HG03469 (cell line): ENCODE results near the gene NRXN3.

Experiments
- ATAC-seq: cut with Tn5 transposase; IDR thresholded peaks from one replicate; pipeline ENCODE4 v1.9.1; 2021; ENCODE audit warnings: mild to moderate bottlenecking, moderate library complexity, moderate number of reproducible peaks; ENCODE audit not compliant: unreplicated experiment

The NRXN3 gene

DNA sequence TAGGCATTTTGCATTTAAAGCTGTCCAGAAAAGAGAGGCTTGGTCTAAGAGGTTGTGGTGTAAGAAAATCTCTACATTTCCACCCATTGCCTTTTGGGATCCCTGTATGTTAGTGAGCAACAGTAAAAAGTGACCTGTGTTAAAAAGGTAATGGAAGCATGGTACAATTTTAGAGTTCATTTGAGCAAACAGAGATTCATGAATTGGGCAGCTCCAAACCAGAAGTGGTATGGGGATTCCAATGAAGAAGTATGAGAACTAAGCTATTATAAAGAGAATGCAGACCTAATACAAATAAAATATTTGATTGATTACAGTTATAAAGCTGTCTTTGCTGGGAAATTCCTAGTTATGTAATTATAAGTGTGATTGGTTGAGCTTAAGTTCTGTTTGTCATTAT, 1134.1 kb downstream of the NRXN3 start:
- ATAC-seq, result no peak

DNA sequence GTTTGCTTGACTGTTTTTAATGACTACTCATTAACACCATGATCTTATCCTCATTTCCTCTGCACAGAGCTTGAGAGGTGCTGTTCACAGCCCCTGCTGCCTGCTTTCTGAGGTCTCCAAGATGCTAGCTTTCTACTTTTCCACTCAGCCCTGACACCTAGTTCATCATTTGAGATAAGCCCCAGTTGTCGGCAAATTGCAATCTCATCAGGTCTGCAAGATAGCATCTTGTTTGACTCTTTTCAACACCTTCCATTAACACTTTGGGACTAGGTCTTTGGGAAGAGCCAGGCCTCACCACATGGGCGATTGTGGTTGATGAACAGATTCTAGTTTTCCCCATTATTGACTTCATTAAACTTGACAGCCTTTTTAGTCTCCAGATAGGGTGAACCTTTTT, 1136.4 kb downstream of the NRXN3 start:
- no peak for ATAC-seq

DNA sequence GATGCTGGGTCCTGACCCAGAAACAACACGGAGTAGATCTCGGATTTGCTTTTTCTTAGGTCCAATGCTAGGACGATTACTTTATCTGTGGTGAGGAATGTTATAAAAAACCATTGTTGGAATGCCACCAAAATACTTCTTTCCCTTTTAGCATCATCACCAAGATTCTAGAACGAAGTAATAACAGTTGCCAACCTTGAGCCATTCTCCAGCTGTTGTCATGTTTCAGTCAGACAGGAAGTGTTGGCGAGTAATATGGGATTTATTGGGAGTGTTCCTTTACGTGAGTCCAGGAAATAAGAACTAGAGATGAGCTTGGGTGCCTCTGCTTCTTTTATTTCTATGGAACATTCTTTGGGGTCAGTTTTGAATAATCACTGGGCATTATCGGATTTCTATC, 1148.2 kb downstream of the NRXN3 start:
- ATAC-seq, result no peak

DNA sequence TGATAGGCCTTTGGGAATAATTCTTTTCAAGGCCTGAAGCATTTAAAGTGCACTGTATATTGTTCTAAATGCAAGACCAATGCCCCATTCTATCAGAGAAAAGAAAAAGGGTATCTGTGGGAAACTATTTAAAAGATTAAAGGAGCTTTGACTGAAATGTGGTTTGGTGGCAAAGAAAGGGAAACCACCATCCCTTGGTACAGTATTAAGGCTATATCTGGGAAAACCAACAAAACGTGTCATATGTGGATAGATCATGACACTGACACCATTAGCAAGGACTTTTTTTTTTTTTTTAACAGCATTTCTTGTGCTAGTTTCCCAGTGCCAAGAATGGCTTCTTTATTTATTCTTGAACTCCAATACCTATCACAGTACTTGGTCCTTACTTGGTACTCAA, 1150.4 kb downstream of the NRXN3 start:
- no peak for ATAC-seq

DNA sequence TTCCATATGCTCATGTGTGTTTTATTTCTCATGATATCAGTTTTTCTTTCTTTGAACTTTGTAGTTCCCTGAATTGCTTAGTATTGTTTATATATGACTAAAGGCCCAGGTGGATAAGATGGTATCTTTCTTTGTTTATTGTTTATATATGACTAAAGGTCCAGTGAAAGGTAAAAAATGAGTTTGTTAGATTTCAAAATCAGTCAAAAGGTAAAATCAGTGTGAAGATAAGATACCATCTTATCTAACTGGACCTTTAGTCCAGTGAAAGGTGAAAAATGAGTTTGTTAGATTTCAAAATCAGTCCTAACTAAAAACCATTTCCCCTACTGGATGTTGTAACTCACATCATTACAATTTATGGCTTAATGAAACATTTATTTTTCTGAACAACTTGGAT, 1150.9 kb downstream of the NRXN3 start:
- ATAC-seq, result no peak

DNA sequence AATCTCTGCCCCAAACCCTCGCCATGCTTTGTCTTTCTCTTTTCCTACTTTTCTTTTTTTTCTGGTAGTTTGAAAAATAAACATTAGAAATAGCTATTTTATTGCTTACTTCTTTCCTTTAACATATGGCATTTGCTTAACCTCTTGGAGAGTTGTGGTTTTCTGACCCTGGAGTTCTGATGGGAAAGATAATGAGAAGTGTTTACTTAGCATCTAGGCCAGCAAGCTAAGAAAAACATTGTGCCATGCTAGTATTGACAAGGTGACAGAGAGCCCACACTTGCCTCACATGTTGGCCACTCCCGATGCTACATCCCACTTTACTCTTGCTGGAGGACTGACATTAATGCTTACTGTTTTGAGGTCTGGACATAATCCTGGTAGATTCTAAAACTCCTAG, 1154.9 kb downstream of the NRXN3 start:
- ATAC-seq, result no peak

DNA sequence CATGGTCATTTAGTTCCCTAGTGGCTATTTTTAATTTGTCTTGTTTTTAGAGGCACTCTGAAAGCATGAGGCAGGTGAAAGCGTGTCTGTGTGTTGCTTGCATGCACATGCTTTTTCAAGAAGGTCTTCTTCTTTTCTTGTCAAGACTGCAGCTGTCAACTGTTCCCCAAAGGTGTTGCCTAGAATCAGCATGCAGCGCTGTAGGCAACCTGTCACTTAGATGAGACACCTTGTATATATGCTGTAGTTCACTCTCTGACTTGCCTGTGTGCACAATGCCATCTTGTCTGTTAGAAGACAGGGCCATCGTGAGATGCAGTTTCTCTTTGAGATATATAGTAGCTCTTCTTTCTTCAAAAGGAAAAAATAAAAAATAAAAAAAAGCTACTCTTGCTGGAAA, 1155.4 kb downstream of the NRXN3 start:
- no peak for ATAC-seq

DNA sequence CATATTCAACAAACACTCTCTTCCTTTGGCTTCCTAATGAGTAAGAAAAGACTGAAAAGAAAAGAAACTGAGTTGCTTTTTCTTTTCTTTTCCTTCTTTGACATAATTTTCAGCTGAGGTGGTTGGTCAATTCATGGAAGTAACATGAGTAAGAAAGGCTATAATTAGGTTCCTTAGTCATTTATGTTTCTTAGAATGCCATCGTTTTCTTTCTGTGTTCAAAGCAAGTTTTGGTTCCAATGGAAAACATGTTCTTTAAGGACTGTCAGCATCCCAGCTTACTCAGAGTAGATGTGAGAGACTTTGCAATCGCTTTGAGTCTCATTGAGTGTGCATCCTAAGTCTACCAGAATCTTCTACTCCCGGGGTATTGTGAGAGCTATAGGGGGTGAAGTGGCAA, 1158.7 kb downstream of the NRXN3 start:
- no peak for ATAC-seq

DNA sequence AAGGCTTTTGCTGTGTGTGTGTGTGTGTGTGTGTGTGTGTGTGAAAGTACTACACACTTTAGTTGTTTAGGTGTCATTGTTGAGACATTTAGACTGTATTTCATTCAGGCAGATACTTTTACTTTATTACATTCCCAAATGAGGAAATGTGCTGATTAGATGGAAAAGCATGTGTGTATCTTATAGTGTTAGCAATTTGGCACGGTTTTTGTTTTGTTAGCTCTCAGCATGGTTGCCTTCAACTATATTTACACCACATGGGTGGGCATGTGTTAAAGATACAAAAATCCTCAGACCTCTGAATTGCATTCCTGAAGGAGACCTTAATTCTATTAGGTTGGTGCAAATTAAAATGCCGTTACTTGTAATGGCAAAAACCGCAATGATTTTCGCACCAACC, 1161.7 kb downstream of the NRXN3 start:
- ATAC-seq, result no peak

DNA sequence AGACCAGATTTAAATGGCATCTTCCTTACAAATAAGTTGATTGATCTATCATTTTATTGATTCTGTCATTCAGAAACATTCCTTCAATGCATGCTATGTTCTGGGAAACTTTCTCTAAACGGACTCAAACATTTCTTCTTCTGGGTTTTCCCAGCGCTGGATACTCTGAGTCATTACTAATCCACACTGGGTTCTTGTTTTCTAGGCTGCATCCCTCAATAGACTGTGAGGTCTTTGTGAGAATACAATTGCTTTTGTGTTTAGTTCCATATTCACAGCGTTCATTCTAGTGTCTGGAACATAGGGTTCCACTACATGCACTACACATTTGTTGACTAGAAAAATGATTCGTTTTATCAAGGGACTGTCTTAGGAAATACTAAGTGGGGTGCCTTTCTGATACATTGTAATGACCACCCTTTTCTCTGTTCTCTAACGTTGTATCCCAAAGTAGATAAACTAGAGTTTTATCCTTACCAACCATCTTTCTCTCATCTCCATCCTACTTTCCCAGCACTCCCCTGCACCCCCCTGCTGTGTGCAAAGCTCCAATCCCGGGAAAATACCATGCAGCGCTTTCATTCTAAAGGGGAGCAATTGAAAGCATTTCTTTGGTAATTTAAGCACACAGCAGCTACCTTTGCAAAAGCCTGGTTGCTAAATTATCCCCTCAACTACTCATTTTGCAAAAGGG, 1162.5 kb downstream of the NRXN3 start:
- no peak for ATAC-seq

DNA sequence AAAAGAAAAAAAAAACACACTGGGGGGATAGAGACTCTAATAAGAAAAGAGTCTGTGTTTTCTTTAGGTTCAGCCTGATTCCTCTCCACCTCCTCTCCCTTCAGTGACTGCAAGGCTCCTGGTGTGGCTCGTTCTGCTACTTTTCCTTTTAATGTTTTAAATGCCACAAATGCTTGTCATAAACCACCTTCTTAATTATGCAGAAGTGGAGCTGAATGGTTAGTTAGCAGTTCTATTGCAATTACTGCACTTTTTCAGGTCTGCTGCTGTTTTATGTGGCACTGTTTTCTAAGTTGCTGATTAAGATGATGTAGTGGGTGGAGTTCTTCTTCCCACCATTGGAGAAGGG, 1163.0 kb downstream of the NRXN3 start:
- no peak for ATAC-seq

DNA sequence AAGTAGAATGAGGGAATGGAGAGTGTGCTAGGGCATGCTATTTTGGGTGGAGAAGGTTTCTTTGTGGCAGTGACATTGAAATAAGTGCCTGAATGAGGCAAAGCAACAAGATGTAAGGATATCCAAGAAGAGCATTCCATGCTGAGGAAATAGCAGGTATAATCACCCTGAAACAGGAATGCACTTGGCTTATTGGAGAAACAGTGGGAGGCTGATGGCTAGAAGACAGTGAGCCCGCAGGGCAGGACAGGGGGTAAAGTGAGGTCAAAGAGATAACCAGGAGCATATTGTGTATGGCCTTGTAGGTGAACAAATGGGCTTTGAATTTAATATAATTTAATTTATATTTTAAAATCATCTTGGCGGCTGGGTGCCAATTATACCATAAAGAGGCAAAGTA, 1164.1 kb downstream of the NRXN3 start:
- ATAC-seq, result no peak

DNA sequence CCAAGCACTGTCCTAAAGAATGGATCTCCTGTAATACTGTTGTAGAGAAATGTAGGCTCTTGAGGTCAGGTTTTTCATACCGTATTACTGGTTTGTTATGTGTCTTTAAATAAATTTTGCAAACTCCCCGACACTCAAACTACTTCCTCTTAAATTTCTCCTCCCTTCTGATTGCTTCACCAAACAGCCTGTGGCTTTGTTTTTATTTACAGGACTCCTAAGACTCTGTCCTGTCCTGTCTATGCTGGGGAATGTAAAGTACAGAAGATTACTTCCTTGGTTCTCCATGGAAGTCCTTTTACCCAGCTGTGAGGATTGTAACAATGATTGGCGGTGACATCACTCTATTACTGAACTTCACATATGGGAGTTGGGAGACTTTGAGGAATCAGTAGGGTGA, 1167.6 kb downstream of the NRXN3 start:
- ATAC-seq, result no peak

DNA sequence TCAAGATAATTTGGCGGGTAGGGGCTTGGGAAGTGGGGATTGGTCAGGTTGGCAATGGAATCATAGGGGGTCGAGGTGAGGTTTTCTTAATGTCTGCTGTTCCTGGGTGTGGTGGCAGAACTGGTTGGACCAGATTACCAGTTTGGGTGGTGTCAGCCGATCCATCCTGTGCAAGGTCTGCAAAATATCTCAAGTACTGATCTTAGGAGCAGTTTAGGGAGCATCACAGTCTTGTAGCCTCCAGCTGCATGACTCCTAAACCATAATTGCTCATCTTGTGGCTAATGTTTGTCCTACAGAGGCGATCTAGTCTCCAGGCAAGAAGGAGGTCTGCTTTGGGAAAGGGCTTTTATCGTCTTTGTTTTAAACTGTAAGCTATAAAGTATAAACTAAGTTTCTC, 1172.8 kb downstream of the NRXN3 start:
- ATAC-seq, result no peak

DNA sequence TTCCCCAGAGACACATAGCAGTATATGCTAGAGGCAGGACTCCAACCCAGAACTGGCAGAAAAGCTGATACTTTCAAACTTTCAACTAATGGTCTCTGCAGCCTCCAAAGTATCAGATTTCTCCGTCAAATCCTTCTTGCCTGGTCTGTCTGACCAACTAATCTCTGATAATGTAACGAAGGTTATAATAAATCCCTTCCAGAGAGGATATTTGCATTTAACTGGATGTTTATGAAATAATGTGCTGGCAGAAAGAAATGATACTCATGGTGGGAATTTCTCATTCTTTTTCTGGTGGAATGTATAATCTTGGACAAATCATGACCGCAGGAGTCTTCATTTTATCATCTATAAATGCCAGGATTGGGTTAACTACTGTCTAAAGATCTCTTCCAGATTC, 1180.8 kb downstream of the NRXN3 start:
- ATAC-seq, result no peak

DNA sequence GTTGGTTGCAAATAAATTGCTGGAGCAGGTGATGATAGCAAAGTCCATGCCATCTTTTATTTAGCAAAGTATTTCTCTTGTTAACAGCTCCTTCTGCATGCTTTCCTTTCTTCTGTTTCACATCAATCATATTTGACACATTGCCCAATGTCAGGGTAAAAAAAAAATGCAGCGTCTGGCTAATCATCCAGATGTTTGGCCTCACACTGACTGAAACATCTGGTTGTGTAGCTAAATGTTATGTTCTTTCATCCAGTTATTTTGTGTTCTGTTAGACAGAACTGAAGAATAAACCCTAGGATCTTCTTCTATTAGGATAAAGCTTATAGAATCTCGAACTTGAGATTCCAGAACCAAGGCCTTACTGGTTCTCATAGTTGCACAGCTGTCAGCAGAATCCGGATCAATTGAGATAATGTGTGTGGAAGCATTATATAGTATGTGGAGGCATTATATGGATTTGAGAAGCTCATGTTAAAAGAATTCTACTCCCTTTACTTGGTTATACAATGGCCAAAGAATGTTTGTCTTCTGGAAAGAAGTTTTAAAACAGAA, 1182.0 kb downstream of the NRXN3 start:
- ATAC-seq, result no peak

DNA sequence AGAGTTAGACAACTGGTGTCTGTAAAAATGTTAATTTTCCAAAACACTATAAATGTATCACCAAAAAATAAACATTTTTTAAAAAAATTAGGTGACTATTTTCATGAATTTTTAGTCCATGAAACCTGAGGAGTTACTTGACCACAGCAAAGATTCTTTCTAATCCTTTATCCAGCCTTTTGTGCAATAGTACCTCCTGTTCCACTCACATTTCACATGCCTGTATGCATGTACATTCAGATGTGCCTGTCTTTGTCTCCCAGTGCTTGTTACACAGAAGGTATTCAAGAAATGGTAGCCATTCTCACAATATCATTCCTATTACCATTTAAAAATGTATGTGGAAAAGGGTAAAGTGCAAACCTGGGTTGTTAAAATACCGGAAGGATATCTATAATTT, 1184.2 kb downstream of the NRXN3 start:
- ATAC-seq, result no peak

DNA sequence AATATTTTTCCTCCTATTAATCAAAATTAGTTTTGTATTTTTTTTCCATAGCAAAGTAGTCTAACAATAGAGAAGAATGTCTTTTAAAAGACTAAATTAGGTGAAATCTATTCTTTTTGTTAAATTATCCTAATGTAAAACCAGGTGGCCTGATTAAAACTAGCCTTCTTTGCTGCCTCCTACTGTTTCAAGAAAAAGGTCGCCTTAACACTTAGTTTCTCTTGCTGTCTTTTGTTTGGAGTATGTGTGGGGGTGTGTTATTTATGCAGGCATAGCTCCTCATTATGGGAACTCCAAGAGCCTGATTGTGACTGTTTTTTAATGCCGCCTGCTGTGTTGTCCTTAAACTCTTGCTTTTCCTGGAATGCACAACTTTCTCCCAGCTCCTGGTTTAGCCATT, 1185.9 kb downstream of the NRXN3 start:
- ATAC-seq, result no peak

DNA sequence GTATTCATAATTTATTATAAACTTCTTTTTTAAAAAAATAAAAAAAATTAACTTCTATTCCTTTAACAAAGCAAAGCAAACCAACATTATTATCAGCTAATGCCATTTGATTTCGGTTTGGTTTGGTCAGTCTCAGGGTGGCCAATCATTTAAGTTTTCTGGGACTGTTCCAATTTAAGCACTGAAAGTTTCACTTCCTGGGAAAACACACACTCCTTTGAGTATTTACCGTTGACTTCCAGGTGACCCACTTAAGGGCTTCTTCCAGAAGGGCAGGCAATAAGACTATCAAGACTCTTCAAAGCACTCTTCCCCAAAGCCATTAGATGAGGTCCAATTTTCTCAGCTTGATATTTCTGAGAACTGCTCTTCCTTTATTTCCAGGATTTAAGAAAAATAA, 1187.1 kb downstream of the NRXN3 start:
- ATAC-seq, result no peak

DNA sequence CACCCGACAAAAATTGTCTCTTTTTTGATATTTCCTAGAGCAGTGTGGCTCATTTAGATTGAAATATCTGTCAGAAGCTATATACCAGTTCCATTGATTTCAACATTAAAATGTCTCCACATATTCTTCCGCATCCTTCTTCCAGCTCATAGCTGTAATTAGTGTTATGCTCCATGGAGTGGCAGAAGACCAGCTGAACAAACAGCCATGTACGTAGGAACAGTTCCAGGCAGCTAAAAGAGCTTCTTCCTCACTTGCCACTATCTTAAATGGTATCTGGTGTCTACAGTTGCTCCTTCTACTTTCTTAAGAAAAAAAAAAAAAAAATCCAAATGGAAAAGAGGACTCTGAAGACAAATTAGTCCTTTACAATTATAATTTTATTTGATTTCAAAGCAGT, 1193.1 kb downstream of the NRXN3 start:
- no peak for ATAC-seq

DNA sequence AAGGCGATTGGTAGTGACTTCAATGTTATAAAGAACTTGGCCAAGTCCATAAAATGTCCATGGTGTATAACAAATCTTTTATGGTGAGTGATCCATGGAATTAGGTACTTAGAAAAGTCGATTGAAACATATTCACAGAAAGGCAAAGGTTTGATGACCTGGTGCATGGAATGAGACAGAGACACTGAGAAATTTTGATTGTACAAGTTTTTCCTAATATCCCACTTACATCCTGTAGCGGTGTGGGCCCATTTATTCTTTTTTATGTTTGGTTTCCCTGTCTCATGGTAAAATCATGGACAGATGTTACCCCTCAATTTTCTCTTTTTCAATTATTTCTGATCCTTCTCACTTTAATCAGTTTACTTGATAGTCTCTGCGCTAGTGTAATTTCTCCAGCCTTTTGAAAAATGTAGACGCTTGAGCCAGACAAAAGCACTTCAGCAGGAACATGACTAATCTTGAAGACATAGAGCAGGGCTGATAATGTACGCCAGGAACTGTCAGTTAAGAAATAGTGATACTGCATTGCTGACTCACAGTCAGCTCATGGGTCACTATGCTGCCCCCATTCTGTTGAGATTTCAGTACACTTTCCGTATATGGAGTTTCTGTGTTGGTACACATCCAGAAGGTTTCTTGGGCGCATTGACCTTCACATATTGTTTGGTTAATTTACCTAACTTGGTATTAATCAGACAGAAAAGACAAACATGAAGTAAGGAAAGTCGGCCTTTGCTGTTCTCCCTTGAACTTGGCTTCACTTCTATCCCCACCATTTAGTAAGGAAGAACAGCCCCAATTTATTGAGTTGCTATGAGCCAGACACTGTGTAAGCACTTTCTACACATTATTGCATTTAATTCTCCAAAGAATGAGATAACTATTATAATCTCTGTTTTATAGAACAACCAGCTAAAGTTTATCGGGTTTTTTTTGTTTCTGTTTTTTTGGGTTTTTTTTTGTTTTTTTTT, 1199.5 kb downstream of the NRXN3 start:
- ATAC-seq, result no peak

DNA sequence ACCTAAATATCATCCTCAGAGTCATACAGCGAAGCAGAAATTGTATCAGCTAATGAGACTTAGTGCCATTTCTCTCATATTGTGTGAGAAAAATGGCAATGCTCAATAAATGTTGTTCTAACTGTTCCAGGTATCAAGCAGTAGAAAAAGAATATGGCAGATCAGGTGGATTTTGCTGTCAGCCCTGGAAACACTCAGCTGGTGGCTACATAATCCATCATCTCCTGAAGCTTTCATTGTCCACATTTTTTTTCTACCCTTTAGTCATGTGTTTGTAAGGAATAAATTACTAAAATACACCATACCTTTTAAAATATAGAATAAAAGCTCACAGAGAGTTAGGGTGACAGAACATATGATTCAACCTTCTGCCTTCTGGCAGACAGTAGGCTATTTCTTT, 1200.8 kb downstream of the NRXN3 start:
- no peak for ATAC-seq
